Esophagus squamous epithelium (tissue), 4 donors: ENCODE results near the gene UNK.

ENCODE experiments used
- CTCF ChIP-seq, 6 experiments: fragments of 450-650 bp in 4 of 6; fragments of 200-600 bp in 2 of 6; sonication (generic) in 2 of 6; IDR thresholded peaks; one replicate each; pipeline ENCODE4 v1.5.1; 2016 to 2019; ENCODE audit warnings: antibody characterized with exemption in 6 of 6, mild to moderate bottlenecking in 4 of 6, moderate library complexity in 4 of 6
- POLR2A ChIP-seq, 4 donors: fragments of 450-650 bp; IDR thresholded peaks; one replicate each; pipeline ENCODE4 v1.6.1; 2017; ENCODE audit warnings: antibody characterized with exemption in 4 of 4, mild to moderate bottlenecking in 4 of 4, moderate library complexity in 3 of 4

- TF ChIP-seq CTCF (IDR thresholded peaks at IDR 0.05) (no peak), POLR2A (IDR thresholded peaks at IDR 0.05) (no peak)
These were observed 20.2 kb upstream of the UNK start for GRCh38 chr17:75764417-75764710.
